ENCODE measurements around the gene CLASP2. TPM values are rescaled to one million over a fixed set of nuclear protein-coding genes. Genes with fewer than 3 reads are reported as not detected.

Gene CLASP2
- total RNA-seq, 1 experiment from 2014 or later, result 41.1 TPM

DNA sequence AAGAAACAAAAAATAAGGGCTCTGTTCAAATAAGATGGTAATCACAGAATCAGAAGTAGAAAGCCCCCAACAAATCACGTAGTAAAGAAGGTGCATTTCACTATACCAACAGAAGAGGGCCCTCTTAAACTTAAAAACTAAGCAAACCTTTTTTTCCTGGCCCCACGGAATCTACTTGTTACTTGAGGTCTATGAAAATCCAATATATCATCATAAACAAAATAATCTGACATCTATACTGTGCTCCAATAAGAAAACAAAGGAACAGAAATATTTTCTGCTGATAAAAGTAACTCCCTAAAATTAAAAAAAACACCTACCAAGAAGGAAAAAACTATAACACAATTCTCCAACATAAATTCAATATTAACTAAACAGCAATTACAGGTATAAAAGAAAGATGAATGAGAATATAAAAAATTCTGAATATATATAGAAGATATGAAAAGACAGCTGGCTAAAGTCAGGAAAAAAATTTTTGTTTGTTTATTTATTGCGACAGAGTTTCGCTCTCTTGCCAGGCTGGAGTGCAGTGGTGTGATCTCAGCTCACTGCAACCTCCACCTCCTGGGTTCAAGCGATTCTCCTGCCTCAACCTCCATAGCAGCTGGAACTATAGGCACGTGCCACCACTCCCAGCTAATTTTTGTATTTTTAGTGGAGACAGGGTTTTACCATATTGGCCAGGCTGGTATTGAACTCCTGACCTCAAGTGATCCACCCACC is 81.8 kb downstream of the CLASP2 start:
- Histone ChIP-seq H3K4me3 (ENCODE audit: insufficient read depth, low read depth, low read length) (no peak overlapping the region), H3K36me3 (replicated peaks; ENCODE audit: control insufficient read depth, insufficient read depth, low read length) (no peaks in the 10 kb centered on the region), H3K27me3 (ENCODE audit: control insufficient read depth, insufficient read depth, low read length) (no peaks in the 10 kb centered on the region)
- peak; percentile 10 for DNase-seq

DNA sequence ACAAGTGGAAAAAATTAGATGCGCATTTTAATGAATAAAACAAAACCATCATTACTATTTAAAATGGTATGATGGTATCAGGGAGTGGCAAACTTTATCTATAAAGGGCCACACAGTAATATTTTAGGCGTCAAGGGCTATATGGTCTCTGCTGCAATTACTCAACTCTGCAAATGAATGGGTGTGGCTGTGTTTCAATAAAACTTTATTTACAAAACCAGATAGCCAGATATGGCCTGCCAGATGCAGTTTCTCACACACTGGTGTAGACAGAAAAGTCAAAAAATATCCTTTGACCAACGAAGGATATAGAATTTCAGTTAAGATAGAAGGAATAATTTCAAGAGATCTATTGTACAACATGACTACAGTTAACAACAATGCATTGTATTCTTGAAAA is 83.8 kb downstream of the CLASP2 start:
- DNase-seq, result no peak
- H3K27me3 ChIP-seq (ENCODE audit: control insufficient read depth, insufficient read depth, low read length), result no peaks in the 10 kb centered on the region

DNA sequence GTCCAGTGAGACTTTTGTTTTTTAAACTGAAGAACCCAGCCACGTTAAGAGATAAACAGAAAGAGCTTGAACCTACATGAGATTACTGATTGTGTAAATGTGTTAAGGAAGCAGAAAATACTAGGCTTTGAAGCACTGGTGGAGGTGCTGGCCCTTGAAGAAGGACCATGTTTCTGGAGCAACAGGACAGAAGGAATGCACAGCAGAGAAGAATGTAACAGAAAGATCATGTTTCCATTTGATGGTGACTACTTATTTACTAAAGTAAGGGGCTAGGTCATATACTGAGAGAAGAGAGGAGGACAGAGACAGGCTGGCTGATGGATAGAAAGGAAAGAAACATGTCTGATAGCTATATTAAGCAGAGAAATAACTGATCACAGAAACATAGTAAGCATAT is 88.8 kb downstream of the CLASP2 start:
- no peak for DNase-seq
- Histone ChIP-seq H3K4me3 (ENCODE audit: insufficient read depth, low read depth, low read length) (no peak overlapping the region), H3K27me3 (ENCODE audit: control insufficient read depth, insufficient read depth, low read length) (no peaks in the 10 kb centered on the region), H3K36me3 (replicated peaks; ENCODE audit: control insufficient read depth, insufficient read depth, low read length) (no peaks in the 10 kb centered on the region)

More for the DNA sequence above, 83.8 kb downstream of the CLASP2 start:
- Histone ChIP-seq H3K4me3 (ENCODE audit: insufficient read depth, low read depth, low read length) (no peak overlapping the region), H3K36me3 (replicated peaks; ENCODE audit: control insufficient read depth, insufficient read depth, low read length) (no peaks in the 10 kb centered on the region)

DNA sequence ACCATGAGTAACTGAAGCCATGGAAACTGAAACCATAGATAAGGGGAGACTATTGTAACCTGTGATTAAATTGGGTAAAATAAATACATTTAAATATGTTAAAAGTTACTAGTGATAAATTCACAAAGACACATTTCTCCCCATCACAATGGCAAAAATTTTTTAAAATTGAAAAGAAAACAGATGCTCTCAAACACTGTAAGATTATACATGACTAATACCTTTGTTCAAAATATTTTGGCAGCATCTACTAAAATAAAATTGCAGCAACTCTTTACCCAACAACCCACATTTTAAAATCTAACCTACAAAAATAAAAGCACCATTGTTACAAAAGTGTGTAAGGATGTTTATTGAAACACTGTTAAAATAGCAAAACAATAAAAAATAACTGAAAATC is 93.3 kb downstream of the CLASP2 start:
- H3K4me3 ChIP-seq (ENCODE audit: insufficient read depth, low read depth, low read length), result no peak overlapping the region
- H3K36me3 ChIP-seq (replicated peaks; ENCODE audit: control insufficient read depth, insufficient read depth, low read length), result peaks cover 2% of the 10 kb centered on the region; the same call in 1 of the 2 replicates
- no peak for DNase-seq
- no peaks in the 10 kb centered on the region for H3K27me3 ChIP-seq (ENCODE audit: control insufficient read depth, insufficient read depth, low read length)

DNA sequence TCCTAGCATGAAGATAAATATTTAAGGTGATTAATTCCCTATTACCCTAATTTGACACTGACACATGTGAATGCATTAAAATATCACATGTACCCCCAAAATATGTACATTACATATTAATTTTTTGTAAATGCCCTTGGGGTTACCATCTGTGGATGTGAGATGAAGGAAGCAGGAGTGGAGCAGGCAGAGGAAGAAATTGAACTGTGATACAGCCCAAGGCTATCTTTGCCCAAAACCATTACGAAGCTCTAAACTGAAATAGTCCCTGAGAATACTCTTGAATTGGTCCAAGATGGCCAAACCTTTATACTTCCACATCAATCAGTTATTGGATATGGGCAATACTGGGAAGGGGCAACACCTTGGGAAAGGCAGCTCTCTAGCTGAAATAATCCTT is 105.0 kb downstream of the CLASP2 start:
- H3K4me3 ChIP-seq (ENCODE audit: insufficient read depth, low read depth, low read length), result no peak overlapping the region
- peaks cover 1% of the 10 kb centered on the region; the same call in 1 of the 2 replicates for H3K36me3 ChIP-seq (replicated peaks; ENCODE audit: control insufficient read depth, insufficient read depth, low read length)
- H3K27me3 ChIP-seq (ENCODE audit: control insufficient read depth, insufficient read depth, low read length), result no peaks in the 10 kb centered on the region
- no peak for DNase-seq

DNA sequence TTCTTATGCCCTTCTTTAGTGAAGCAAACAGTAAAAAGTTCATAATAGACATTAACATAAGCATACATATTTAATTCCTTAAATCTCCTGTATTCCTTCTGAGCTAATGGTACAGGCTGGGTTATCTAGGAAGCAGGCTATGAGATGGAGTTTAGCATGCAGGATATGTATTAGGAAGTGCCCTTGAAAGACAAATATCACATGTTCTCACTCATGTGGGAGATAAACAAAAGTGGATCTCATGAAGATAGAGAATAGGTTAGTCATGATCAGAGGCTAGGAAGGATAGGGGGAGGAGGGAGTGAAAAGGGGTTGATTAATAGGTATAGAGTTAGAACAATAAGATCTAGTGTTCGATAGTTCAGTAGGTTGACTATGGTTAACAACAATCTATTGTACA is 105.4 kb downstream of the CLASP2 start:
- no peak overlapping the region for H3K4me3 ChIP-seq (ENCODE audit: insufficient read depth, low read depth, low read length)
- DNase-seq, result no peak
- peaks cover 1% of the 10 kb centered on the region; the same call in 1 of the 2 replicates for H3K36me3 ChIP-seq (replicated peaks; ENCODE audit: control insufficient read depth, insufficient read depth, low read length)
- no peaks in the 10 kb centered on the region for H3K27me3 ChIP-seq (ENCODE audit: control insufficient read depth, insufficient read depth, low read length)

DNA sequence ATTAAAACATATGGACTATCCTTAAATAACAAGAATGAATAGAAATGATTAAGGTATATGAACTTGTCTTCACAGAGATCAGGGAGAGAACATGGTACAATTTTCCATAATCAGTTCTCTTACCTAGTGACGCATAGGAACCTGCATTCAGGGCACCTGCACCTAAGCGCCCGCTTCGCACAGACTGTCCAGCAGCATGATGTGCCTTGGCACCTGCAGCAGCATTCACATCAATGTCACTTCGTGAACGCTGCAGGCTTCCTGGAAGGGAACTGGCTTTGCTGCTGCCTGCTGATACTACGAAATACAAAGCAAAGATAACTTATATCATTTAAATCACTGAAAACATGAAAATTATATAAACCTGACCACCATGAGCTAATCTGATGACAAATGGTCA is 115.2 kb downstream of the CLASP2 start:
- Histone ChIP-seq H3K36me3 (replicated peaks; ENCODE audit: control insufficient read depth, insufficient read depth, low read length) (peaks cover 7% of the 10 kb centered on the region), H3K4me3 (ENCODE audit: insufficient read depth, low read depth, low read length) (no peak overlapping the region), H3K27me3 (ENCODE audit: control insufficient read depth, insufficient read depth, low read length) (no peaks in the 10 kb centered on the region)
- no peak for DNase-seq

DNA sequence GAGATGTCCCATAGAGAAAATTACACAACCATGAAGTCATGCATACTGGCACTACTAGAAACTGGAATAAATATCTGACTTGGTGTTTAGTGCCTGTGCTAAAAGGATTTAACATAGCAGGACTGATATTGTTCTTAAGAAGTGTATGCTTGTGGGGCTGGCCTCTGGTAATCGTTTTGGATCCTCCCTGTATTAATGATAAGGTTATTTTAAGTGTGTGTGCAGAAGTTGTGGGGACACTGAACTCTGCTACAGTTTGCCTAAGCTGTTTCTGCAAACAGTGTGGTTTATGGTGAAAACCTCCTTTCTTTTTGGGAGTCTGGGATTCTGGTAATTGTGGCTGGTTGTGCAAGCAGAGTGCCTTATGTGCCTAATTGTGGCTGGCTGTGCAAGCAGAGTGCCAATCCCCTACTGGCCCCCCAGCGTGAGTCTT is 120.8 kb downstream of the CLASP2 start:
- Histone ChIP-seq H3K36me3 (replicated peaks; ENCODE audit: control insufficient read depth, insufficient read depth, low read length) (peaks cover 1% of the 10 kb centered on the region; the same call in 1 of the 2 replicates), H3K4me3 (ENCODE audit: insufficient read depth, low read depth, low read length) (no peak overlapping the region), H3K27me3 (ENCODE audit: control insufficient read depth, insufficient read depth, low read length) (no peaks in the 10 kb centered on the region)
- no peak for DNase-seq

DNA sequence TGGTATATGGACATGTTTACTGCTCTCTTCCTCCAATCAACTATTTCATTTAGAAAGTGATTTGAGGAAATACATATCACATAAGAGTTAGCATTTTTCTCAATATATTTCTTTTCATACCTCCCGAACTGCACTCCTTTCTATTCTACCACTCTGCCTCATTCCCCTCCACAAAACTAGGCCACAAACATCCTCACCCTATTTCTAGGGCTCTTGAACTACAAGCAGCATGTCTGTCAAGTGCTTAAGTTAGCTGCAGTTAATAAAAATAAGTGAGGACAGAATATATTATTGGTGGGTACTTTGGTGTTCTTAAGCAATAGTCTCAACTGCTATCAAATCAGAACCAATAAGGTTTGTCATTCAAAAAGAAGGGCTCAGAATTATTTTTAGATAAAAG is 125.1 kb downstream of the CLASP2 start:
- no peaks in the 10 kb centered on the region for H3K27me3 ChIP-seq (ENCODE audit: control insufficient read depth, insufficient read depth, low read length)
- H3K36me3 ChIP-seq (replicated peaks; ENCODE audit: control insufficient read depth, insufficient read depth, low read length), result peaks cover 6% of the 10 kb centered on the region

DNA sequence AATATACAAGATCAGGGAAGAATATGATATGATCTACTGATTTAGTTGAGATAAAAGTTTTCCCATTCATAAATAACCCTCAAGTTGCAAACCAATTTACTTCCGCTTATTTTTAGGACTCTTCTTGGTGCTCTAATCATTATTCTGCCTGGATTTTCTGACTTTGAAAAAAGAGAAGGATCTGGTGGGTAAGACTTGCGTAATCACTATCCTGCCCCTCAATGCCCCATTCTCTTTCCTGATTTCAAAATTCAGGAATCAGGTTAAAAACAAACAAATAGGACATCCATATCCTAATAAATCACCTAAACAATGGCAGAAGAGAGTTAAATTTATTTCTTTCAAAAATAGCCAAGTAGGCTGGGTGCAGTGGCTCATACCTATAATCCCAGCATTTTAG is 127.5 kb downstream of the CLASP2 start:
- DNase-seq, result no peak
- Histone ChIP-seq H3K36me3 (replicated peaks; ENCODE audit: control insufficient read depth, insufficient read depth, low read length) (peaks cover 5% of the 10 kb centered on the region), H3K27me3 (ENCODE audit: control insufficient read depth, insufficient read depth, low read length) (no peaks in the 10 kb centered on the region), H3K4me3 (ENCODE audit: insufficient read depth, low read depth, low read length) (no peak overlapping the region)

More for the DNA sequence above, 125.1 kb downstream of the CLASP2 start:
- H3K4me3 ChIP-seq (ENCODE audit: insufficient read depth, low read depth, low read length), result no peak overlapping the region
- DNase-seq, result no peak

DNA sequence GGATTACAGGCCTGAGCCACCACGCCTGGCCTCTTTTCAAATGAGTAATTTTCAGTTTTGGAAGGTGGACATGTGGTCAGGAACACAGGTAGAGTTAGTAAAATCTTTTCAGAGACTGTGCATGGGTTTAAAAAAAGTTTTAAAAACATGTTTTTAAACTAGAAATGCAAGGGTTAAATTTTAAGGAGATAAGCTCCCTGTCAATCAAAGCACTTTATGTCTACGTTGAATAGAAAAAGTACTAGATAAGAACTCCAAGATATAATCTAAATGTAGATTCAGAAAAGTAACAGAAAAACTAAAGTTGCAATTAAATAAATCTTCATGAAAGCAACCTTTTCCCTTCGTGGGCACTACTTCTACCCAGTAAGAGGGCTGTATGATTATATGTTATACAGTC is 131.7 kb downstream of the CLASP2 start:
- Histone ChIP-seq H3K27me3 (ENCODE audit: control insufficient read depth, insufficient read depth, low read length) (no peaks in the 10 kb centered on the region), H3K36me3 (replicated peaks; ENCODE audit: control insufficient read depth, insufficient read depth, low read length) (peaks cover 2% of the 10 kb centered on the region), H3K4me3 (ENCODE audit: insufficient read depth, low read depth, low read length) (no peak overlapping the region)
- DNase-seq, result no peak

DNA sequence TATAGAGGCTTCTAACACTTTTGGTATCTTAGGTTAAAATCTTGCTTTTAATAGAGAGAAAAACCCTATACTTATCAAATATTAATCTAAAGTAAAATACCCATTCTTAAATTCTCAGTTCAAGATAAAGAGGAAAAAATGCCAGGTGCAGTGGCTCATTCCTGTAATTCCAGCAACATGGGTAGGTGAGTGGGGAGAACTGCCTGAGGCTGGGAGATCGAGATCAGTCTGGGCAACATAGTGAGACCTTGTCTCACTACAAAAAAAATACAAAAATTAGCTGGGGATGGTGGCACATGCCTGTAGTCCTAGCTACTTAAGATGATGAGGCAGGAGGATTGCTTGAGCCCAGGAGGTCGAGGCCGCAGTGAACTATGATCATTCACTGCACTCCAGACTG is 135.8 kb downstream of the CLASP2 start:
- H3K4me3 ChIP-seq (ENCODE audit: insufficient read depth, low read depth, low read length), result no peak overlapping the region
- no peaks in the 10 kb centered on the region; the same call in 1 of the 2 replicates for H3K36me3 ChIP-seq (replicated peaks; ENCODE audit: control insufficient read depth, insufficient read depth, low read length)
- no peaks in the 10 kb centered on the region for H3K27me3 ChIP-seq (ENCODE audit: control insufficient read depth, insufficient read depth, low read length)
- no peak for DNase-seq

DNA sequence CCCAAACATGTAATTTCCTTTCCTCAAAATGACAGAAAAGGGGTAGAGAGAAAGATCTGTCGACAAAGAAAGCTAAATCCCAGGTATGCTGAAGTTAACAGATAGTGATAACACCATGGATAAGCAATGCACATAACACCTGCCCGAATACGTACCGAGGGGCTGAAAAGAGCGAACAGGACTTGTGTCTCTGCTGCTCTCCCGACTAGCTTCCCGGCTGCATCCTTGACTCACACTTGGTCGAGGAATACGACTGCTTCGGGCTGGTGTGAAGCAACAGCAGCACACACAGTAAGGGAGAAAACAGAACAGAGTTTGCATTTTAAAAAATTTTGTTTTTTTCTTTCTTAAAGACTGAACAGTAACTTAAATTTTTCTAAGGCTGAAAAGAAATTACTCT is 136.4 kb downstream of the CLASP2 start:
- H3K4me3 ChIP-seq (ENCODE audit: insufficient read depth, low read depth, low read length), result no peak overlapping the region
- no peak for DNase-seq
- H3K27me3 ChIP-seq (ENCODE audit: control insufficient read depth, insufficient read depth, low read length), result no peaks in the 10 kb centered on the region
- no peaks in the 10 kb centered on the region; the same call in 1 of the 2 replicates for H3K36me3 ChIP-seq (replicated peaks; ENCODE audit: control insufficient read depth, insufficient read depth, low read length)

DNA sequence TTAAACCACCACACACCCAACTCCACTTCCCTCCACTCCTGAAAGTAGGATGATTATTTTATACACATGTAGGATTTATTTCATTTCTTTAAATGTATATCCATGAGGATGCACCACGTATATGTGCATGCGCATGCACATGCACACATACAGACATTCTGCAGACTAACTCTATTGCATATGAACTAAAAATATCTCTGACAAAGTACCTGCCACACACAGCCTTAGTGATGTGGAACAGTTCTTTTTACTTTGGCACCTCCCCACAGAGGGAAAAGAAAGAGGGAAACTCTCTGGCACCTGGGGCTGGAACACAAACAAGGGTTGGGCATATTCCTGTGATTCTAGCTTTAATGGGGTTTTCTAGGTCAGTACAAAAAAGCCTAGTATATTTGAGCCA is 138.2 kb downstream of the CLASP2 start:
- H3K27me3 ChIP-seq (ENCODE audit: control insufficient read depth, insufficient read depth, low read length), result no peaks in the 10 kb centered on the region
- DNase-seq, result no peak
- H3K4me3 ChIP-seq (ENCODE audit: insufficient read depth, low read depth, low read length), result no peak overlapping the region
- H3K36me3 ChIP-seq (replicated peaks; ENCODE audit: control insufficient read depth, insufficient read depth, low read length), result no peaks in the 10 kb centered on the region

DNA sequence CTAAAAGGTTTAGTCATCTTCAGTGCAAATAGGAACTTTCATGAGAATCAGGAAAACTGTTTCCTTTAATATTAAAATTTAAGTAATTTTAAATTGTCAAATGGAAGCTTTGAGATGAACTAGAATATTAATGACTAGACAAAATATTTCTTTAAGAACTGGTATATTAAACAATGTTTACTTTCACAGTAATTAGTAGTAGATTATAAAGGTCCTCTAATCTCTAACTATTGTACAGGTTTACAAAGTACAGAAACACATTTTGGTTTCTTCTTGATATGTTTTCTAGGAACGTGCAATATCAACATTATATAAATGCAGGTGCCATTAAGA is 138.9 kb downstream of the CLASP2 start:
- no peak for DNase-seq

More for the DNA sequence above, 138.9 kb downstream of the CLASP2 start:
- Histone ChIP-seq H3K27me3 (ENCODE audit: control insufficient read depth, insufficient read depth, low read length) (no peaks in the 10 kb centered on the region), H3K36me3 (replicated peaks; ENCODE audit: control insufficient read depth, insufficient read depth, low read length) (no peaks in the 10 kb centered on the region), H3K4me3 (ENCODE audit: insufficient read depth, low read depth, low read length) (no peak overlapping the region)

Measured in H7 (cell line).